ENCODE results near the gene ADORA1. TPM values are rescaled to one million over a fixed set of nuclear protein-coding genes. Genes with fewer than 3 reads are reported as not detected.

The ADORA1 gene
- polyA plus RNA-seq, 1 donor from 2014 or later = not detected

DNA sequence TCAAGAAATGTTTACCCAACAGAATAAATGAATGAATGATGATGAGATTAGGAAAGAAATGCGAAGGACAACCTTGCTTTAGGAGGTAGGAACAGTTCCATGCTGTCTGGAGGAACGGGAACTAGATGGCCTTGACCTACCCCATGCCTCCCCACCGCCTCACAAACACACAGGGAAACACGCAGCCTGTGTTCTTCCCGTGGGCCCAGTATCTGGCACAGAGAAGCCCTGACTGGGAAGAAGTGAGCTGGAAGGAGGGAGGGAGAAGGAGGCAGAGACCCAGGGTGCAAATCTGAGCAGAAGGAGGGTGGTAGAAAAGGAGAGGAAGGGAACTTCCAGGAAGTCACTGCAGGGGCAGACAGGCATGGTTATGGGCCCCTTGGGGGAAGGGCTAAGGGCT lies 3.5 kb upstream of the ADORA1 start:
- Mint-ChIP-seq H3K9me3 (peaks cover 0 to 5% (median 0%) of the 10 kb centered on the region in 3 donors), H3K27ac (no peak overlapping the region), H3K36me3 (peaks cover 2% of the 10 kb centered on the region), H3K4me1 (peaks cover 0 to 6% (median 5%) of the 10 kb centered on the region in 3 donors), H3K27me3 (peaks cover 67% of the 10 kb centered on the region), H3K4me3 (no peak overlapping the region)

- Mint-ChIP-seq H3K9me3 (peaks cover 0 to 2% (median 0%) of the 10 kb centered on the region in 3 donors), H3K4me1 (peaks cover 0 to 7% (median 6%) of the 10 kb centered on the region in 3 donors), H3K36me3 (peaks cover 4% of the 10 kb centered on the region), H3K27me3 (peaks cover 64% of the 10 kb centered on the region), H3K27ac (no peak overlapping the region), H3K4me3 (no peak overlapping the region)
Measured at GRCh38 chr1:203124546-203125317, 2.8 kb upstream of the ADORA1 start.

DNA sequence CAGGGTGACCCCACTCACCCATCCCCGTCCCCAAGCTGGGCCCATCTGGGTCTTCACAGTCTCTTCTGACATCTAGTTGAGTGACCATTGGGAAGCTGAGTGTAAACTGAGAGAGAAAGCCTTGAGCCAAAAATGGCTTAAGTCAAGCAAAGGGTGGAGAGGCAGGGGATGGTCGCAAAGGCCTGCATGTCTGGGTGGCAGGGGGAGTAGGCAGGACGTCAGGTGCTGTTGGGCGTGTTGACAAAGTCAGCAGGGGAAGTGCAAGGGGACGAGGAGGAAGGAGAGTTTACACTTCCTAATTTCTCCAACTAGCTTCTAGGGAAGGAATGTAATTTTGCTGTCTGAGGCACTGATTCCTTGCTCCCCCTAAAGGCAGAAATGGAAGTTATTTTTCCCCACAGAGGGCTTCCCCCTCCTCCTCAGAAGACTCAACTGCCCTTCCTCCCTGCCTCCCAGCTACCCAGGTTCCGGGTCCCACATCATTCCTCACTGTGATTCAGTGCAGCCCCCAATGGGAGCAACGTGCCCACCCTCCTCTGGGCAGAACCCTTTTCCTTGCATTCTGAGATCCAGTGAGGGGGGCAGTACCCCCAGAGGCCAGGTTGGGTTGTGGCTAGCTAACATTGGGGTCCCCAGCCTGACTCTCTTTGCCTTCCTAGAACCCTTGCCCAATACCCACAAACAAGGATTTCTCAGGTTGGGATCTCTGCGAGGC lies 1.2 kb upstream of the ADORA1 start:
- Mint-ChIP-seq H3K27ac (no peak overlapping the region), H3K4me3 (no peak overlapping the region), H3K27me3 (peaks cover 52% of the 10 kb centered on the region), H3K4me1 (peaks cover 0 to 7% (median 6%) of the 10 kb centered on the region in 3 donors), H3K36me3 (peaks cover 4% of the 10 kb centered on the region), H3K9me3 (no peaks in the 10 kb centered on the region)

- peaks cover 4% of the 10 kb centered on the region for H3K36me3 Mint-ChIP-seq
- peaks cover 50% of the 10 kb centered on the region for H3K27me3 Mint-ChIP-seq
- H3K4me3 Mint-ChIP-seq = peak overlapping the region in 1 of 4 donors; percentile 53
- no peaks in the 10 kb centered on the region for H3K9me3 Mint-ChIP-seq
- H3K27ac Mint-ChIP-seq = no peak overlapping the region
- peaks cover 0 to 7% (median 6%) of the 10 kb centered on the region in 3 donors for H3K4me1 Mint-ChIP-seq
Measured at GRCh38 chr1:203126866-203127665, 460 bp upstream of the ADORA1 start.

GRCh38 chr1:203128431-203128715 lies 847 bp downstream of the ADORA1 start:
- Mint-ChIP-seq H3K4me3 (no peak overlapping the region), H3K36me3 (peaks cover 4% of the 10 kb centered on the region), H3K4me1 (peaks cover 0 to 7% (median 6%) of the 10 kb centered on the region in 3 donors), H3K27me3 (peaks cover 45% of the 10 kb centered on the region), H3K27ac (no peak overlapping the region), H3K9me3 (no peaks in the 10 kb centered on the region)

DNA sequence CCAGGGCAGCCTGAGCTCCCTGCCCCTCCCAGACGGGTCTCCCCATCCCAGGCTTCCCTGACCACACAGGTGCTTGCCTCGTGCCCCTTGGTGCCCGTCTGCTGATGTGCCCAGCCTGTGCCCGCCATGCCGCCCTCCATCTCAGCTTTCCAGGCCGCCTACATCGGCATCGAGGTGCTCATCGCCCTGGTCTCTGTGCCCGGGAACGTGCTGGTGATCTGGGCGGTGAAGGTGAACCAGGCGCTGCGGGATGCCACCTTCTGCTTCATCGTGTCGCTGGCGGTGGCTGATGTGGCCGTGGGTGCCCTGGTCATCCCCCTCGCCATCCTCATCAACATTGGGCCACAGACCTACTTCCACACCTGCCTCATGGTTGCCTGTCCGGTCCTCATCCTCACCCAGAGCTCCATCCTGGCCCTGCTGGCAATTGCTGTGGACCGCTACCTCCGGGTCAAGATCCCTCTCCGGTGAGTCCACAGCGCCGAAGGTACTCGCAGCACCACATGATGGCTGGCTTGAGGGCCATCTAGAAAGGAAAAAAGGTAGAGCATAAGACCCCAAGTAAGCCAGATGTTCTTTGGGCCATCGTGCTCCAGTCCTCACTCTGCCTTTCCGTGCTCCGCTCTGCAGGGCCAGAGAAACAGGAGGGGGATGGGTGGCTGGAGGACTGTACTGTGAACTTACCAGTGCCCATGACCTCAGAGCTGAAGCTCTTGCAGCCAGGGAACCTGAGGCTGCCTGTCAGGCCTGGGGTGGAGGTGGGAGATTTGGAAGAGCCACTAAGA lies 1.4 kb downstream of the ADORA1 start:
- Mint-ChIP-seq H3K27me3 (peaks cover 48% of the 10 kb centered on the region), H3K4me3 (no peak overlapping the region), H3K4me1 (peaks cover 0 to 7% (median 6%) of the 10 kb centered on the region in 3 donors)

DNA sequence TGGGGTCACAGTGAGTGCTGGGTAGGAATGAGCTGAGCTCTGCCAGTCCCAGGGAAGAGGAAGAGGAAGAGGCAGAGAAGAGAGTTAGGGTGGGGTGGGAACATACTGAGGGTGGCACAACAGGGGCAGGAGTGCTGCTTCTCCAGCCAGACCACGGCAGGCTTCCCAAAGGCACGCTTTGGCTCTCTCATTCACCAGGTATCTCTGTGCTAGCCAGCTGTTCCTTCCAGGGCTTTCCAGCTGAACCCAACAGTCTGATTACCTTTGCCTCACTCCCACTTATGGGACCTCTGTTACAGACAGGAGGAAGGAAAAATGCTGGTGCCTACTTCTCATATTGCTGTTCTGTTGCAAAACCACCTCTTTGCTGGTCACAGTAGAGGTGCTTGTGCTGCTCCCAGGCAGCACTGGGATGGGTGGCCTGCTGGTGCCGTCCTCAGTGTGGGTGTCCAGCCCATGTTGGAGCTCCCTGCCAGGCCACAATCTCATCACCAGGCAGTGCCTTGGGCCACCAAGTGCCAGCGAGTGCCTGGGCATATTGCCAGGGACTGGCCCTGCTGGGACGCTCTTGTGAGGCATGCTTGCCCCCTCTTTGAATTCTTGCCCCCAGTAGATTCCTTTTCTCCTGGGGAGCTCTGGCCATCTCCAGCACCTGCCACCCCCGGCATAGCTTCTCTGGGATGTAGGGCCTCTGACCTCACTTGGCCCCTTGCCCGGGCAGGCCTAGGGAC lies 2.1 kb downstream of the ADORA1 start:
- H3K27me3 Mint-ChIP-seq = peaks cover 43% of the 10 kb centered on the region
- H3K27ac Mint-ChIP-seq = no peak overlapping the region
- peaks cover 4% of the 10 kb centered on the region for H3K36me3 Mint-ChIP-seq
- H3K9me3 Mint-ChIP-seq = no peaks in the 10 kb centered on the region
- H3K4me3 Mint-ChIP-seq = no peak overlapping the region
- peaks cover 0 to 7% (median 6%) of the 10 kb centered on the region in 3 donors for H3K4me1 Mint-ChIP-seq

More for the DNA sequence above, 1.4 kb downstream of the ADORA1 start:
- no peaks in the 10 kb centered on the region for H3K9me3 Mint-ChIP-seq
- peaks cover 4% of the 10 kb centered on the region for H3K36me3 Mint-ChIP-seq
- no peak overlapping the region for H3K27ac Mint-ChIP-seq

- peaks cover 36% of the 10 kb centered on the region for H3K27me3 Mint-ChIP-seq
- H3K4me3 Mint-ChIP-seq = no peak overlapping the region
- H3K36me3 Mint-ChIP-seq = peaks cover 4% of the 10 kb centered on the region
- no peaks in the 10 kb centered on the region for H3K9me3 Mint-ChIP-seq
- H3K4me1 Mint-ChIP-seq = peaks cover 0 to 9% (median 6%) of the 10 kb centered on the region in 3 donors
- H3K27ac Mint-ChIP-seq = no peak overlapping the region
Measured at GRCh38 chr1:203130358-203130985, 2.9 kb downstream of the ADORA1 start.

DNA sequence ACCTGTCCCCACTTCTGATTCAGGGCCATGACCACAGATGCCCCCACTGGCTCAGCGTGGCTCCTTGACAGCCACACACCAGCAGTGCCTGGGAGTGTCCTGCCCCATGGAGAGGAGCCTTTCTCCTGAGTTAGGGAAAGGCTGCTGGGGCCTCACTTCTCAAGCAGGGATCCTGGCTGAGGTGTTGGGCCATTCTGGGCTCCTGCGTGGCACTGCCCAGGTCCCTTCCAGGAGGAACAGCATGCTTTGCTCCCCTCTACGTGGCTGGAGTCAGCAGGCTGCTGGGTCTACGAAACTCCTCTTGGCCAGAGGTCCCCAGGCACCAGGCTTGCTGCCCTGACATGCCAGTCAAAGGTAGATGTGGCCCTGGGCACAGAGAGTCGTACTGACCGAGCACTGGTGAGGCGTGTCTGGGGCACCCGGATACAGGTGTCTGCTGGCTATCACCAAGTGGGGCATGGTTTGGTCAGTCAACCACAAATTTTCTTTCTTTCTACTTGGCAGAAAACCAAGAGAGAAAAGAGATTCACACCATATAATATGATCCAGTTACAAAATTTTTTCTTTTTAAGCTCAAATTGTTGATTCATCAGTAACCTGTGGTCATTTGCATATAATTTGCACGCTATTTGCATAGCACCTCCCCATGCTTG lies 4.1 kb downstream of the ADORA1 start:
- H3K27me3 Mint-ChIP-seq = peaks cover 36% of the 10 kb centered on the region
- H3K36me3 Mint-ChIP-seq = peaks cover 4% of the 10 kb centered on the region

GRCh38 chr1:203133970-203134725 lies 6.6 kb downstream of the ADORA1 start:
- Mint-ChIP-seq H3K4me1 (peaks cover 0 to 9% (median 5%) of the 10 kb centered on the region in 3 donors), H3K27ac (no peak overlapping the region), H3K4me3 (no peak overlapping the region), H3K36me3 (peaks cover under 1% of the 10 kb centered on the region), H3K9me3 (no peaks in the 10 kb centered on the region), H3K27me3 (peaks cover 19% of the 10 kb centered on the region)

More for the DNA sequence above, 4.1 kb downstream of the ADORA1 start:
- H3K4me3 Mint-ChIP-seq = no peak overlapping the region
- peaks cover 0 to 14% (median 9%) of the 10 kb centered on the region in 3 donors for H3K4me1 Mint-ChIP-seq
- H3K27ac Mint-ChIP-seq = no peak overlapping the region
- no peaks in the 10 kb centered on the region for H3K9me3 Mint-ChIP-seq

GRCh38 chr1:203135636-203136305 lies 8.2 kb downstream of the ADORA1 start:
- peaks cover 17% of the 10 kb centered on the region for H3K27me3 Mint-ChIP-seq
- peaks cover 0 to 7% (median 5%) of the 10 kb centered on the region in 3 donors for H3K4me1 Mint-ChIP-seq
- H3K9me3 Mint-ChIP-seq = no peaks in the 10 kb centered on the region
- peak overlapping the region in 1 of 3 donors; percentile 36 for H3K27ac Mint-ChIP-seq
- H3K36me3 Mint-ChIP-seq = no peaks in the 10 kb centered on the region
- no peak overlapping the region for H3K4me3 Mint-ChIP-seq

- Mint-ChIP-seq H3K27me3 (peaks cover 17% of the 10 kb centered on the region), H3K27ac (no peak overlapping the region), H3K4me3 (no peak overlapping the region), H3K4me1 (peaks cover 0 to 7% (median 5%) of the 10 kb centered on the region in 3 donors), H3K36me3 (no peaks in the 10 kb centered on the region), H3K9me3 (no peaks in the 10 kb centered on the region)
Measured at GRCh38 chr1:203136409-203137042, 9.0 kb downstream of the ADORA1 start.

Measured in IgD-negative memory B cell (primary cell).